ENCODE data around the gene RAPGEF5. TPM values are rescaled to one million over a fixed set of nuclear protein-coding genes. Genes with fewer than 3 reads are reported as not detected.

Gene RAPGEF5
- total and polyA plus RNA-seq, 4 donors: 7.1 to 54.8 (median 13.0) TPM

DNA sequence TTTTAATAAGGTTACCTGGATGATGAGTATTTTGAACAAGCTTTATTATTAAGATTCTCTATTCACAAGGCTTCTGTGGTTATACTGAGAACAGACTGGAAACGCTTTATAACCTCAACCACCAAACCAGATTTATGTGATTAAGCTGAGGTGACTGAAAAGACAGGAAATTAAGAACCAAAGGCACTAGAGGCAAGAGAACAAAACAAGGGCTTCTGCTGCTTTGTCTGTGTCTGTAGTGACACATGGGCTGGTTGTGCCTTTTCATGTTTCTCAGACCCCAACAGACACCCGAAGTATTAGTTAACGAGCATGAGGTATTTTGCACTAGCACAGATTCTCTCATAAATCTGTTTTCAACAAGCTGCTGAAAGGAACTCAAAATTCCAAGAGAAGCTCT, 64.4 kb downstream of the RAPGEF5 start:
- Histone ChIP-seq H3K36me3 (ENCODE audit: control insufficient read depth in 4 of 4, insufficient read depth in 3 of 4, low read depth in 1 of 4, low read length in 3 of 4) (peaks cover 0 to 16% (median 2%) of the 10 kb centered on the region in 4 donors), H3K27ac (ENCODE audit: low read depth in 1 of 2, low read length in 2 of 2) (no peak overlapping the region), H3K4me3 (ENCODE audit: low read depth in 1 of 3, low read length in 3 of 3) (no peak overlapping the region), H3K9me3 (ENCODE audit: control insufficient read depth in 4 of 4, low read length in 3 of 4) (no peaks in the 10 kb centered on the region), H3K27me3 (ENCODE audit: control insufficient read depth in 4 of 4, insufficient read depth in 4 of 4, low read length in 3 of 4) (no peaks in the 10 kb centered on the region), H3K4me1 (ENCODE audit: control insufficient read depth in 4 of 4, insufficient read depth in 4 of 4, low read length in 3 of 4) (peaks cover 0 to 2% (median 0%) of the 10 kb centered on the region in 4 donors), H3K9ac (ENCODE audit: low read depth in 1 of 2, low read length in 2 of 2) (no peak overlapping the region)
- TF ChIP-seq SP1 (IDR thresholded peaks at IDR 0.05) (no peak), HNF4G (IDR thresholded peaks at IDR 0.05) (no peak), RXRA (IDR thresholded peaks at IDR 0.05) (no peak), YY1 (IDR thresholded peaks at IDR 0.05) (no peak), FOXA2 (IDR thresholded peaks at IDR 0.05) (no peak), GABPA (IDR thresholded peaks at IDR 0.05 in 1 of 2, conservative IDR thresholded peaks at IDR 0.05 in 1 of 2) (no peak), NR2F2 (IDR thresholded peaks at IDR 0.05) (no peak)
- TF ChIP-seq, protein P1, sequence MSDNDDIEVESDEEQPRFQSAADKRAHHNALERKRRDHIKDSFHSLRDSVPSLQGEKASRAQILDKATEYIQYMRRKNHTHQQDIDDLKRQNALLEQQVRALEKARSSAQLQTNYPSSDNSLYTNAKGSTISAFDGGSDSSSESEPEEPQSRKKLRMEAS (IDR thresholded peaks at IDR 0.05): no peak
- TF ChIP-seq, protein P2, sequence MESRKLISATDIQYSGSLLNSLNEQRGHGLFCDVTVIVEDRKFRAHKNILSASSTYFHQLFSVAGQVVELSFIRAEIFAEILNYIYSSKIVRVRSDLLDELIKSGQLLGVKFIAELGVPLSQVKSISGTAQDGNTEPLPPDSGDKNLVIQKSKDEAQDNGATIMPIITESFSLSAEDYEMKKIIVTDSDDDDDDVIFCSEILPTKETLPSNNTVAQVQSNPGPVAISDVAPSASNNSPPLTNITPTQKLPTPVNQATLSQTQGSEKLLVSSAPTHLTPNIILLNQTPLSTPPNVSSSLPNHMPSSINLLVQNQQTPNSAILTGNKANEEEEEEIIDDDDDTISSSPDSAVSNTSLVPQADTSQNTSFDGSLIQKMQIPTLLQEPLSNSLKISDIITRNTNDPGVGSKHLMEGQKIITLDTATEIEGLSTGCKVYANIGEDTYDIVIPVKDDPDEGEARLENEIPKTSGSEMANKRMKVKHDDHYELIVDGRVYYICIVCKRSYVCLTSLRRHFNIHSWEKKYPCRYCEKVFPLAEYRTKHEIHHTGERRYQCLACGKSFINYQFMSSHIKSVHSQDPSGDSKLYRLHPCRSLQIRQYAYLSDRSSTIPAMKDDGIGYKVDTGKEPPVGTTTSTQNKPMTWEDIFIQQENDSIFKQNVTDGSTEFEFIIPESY (IDR thresholded peaks at IDR 0.05): no peak
- TF ChIP-seq, protein P3, sequence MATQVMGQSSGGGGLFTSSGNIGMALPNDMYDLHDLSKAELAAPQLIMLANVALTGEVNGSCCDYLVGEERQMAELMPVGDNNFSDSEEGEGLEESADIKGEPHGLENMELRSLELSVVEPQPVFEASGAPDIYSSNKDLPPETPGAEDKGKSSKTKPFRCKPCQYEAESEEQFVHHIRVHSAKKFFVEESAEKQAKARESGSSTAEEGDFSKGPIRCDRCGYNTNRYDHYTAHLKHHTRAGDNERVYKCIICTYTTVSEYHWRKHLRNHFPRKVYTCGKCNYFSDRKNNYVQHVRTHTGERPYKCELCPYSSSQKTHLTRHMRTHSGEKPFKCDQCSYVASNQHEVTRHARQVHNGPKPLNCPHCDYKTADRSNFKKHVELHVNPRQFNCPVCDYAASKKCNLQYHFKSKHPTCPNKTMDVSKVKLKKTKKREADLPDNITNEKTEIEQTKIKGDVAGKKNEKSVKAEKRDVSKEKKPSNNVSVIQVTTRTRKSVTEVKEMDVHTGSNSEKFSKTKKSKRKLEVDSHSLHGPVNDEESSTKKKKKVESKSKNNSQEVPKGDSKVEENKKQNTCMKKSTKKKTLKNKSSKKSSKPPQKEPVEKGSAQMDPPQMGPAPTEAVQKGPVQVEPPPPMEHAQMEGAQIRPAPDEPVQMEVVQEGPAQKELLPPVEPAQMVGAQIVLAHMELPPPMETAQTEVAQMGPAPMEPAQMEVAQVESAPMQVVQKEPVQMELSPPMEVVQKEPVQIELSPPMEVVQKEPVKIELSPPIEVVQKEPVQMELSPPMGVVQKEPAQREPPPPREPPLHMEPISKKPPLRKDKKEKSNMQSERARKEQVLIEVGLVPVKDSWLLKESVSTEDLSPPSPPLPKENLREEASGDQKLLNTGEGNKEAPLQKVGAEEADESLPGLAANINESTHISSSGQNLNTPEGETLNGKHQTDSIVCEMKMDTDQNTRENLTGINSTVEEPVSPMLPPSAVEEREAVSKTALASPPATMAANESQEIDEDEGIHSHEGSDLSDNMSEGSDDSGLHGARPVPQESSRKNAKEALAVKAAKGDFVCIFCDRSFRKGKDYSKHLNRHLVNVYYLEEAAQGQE (IDR thresholded peaks at IDR 0.05): no peak
- WGBS: 81% methylated on average over 3 of the region's 3 CpGs
- no peak for DNase-seq (ENCODE audit: low spot score)

DNA sequence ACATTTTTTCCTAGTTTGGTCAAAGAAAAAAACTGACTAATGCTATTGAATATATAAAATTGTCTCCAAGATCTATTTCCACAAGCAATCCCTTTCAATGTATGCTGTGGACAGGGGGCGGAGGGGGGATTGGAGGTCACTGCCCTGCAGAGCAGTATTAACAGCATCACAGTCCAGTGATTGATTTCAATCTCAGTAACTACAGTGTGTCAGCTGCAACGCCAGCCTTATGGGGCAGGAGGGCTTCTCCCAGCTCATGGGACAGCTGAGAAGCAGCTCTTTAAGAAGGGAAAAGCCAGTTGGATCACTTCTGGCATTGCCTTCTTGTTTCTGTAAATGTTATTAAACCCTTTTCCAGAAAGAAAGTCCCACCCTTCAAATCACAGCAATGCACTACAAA, 65.0 kb downstream of the RAPGEF5 start:
- H3K36me3 ChIP-seq (ENCODE audit: control insufficient read depth in 4 of 4, insufficient read depth in 3 of 4, low read depth in 1 of 4, low read length in 3 of 4): peaks cover 0 to 17% (median 2%) of the 10 kb centered on the region in 4 donors
- TF ChIP-seq NR2F2 (IDR thresholded peaks at IDR 0.05) (no peak), RAD21 (IDR thresholded peaks at IDR 0.05) (no peak), HNF4G (IDR thresholded peaks at IDR 0.05) (no peak), GABPA (IDR thresholded peaks at IDR 0.05 in 1 of 2, conservative IDR thresholded peaks at IDR 0.05 in 1 of 2) (no peak)
- TF ChIP-seq, protein P3 (IDR thresholded peaks at IDR 0.05): no peak
- no peak overlapping the region for H3K27ac ChIP-seq (ENCODE audit: low read depth in 1 of 2, low read length in 2 of 2)
- 96% methylated on average over 2 of the region's 2 CpGs for WGBS
- DNase-seq (ENCODE audit: low spot score): no peak
- H3K4me1 ChIP-seq (ENCODE audit: control insufficient read depth in 4 of 4, insufficient read depth in 4 of 4, low read length in 3 of 4): peaks cover 0 to 2% (median 0%) of the 10 kb centered on the region in 4 donors
- no peak overlapping the region for H3K4me3 ChIP-seq (ENCODE audit: low read depth in 1 of 3, low read length in 3 of 3)
- H3K9me3 ChIP-seq (ENCODE audit: control insufficient read depth in 4 of 4, low read length in 3 of 4): no peaks in the 10 kb centered on the region
- H3K27me3 ChIP-seq (ENCODE audit: control insufficient read depth in 4 of 4, insufficient read depth in 4 of 4, low read length in 3 of 4): no peaks in the 10 kb centered on the region
- H3K9ac ChIP-seq (ENCODE audit: low read depth in 1 of 2, low read length in 2 of 2): no peak overlapping the region
